BLaER1 treated with 17β-estradiol and CSF1 and Interleukin-3, amounts not matched to agents 10 nM and 100 nM (cell line): ENCODE data around the gene AFF3.
"Not testable (repeated sequence)": the region's sequence is repeated elsewhere in the genome, so short reads cannot be mapped to it uniquely, and the experiment has no call there.

Source experiments
- H3K27ac ChIP-seq, 11 experiments: shearing (Covaris generic); formaldehyde crosslinking; 2 replicates each; pipeline ENCODE4 v1.8.1; 2022
- H3K27me3 ChIP-seq, 11 experiments: shearing (Covaris generic); formaldehyde crosslinking; 2 replicates each; pipeline ENCODE4 v1.8.1; 2022
- H3K36me3 ChIP-seq, 11 experiments: shearing (Covaris generic); formaldehyde crosslinking; 2 replicates each; pipeline ENCODE4 v1.8.1; 2022
- H3K4me1 ChIP-seq, 10 experiments: shearing (Covaris generic); formaldehyde crosslinking; 2 replicates each; pipeline ENCODE4 v1.8.1; 2022
- H3K4me2 ChIP-seq, 11 experiments: shearing (Covaris generic); formaldehyde crosslinking; 2 replicates each; pipeline ENCODE4 v1.8.1; 2022
- H3K4me3 ChIP-seq, 10 experiments: shearing (Covaris generic); formaldehyde crosslinking; 2 replicates each; pipeline ENCODE4 v1.8.1; 2022
- H3K9ac ChIP-seq, 11 experiments: shearing (Covaris generic); formaldehyde crosslinking; 2 replicates each; pipeline ENCODE4 v1.8.1; 2022
- H3K9me3 ChIP-seq, 11 experiments: shearing (Covaris generic); formaldehyde crosslinking; replicated peaks in 1 of 11; 2 replicates each; pipeline ENCODE4 v1.8.1; 2022
- H4K20me1 ChIP-seq, 11 experiments: shearing (Covaris generic); formaldehyde crosslinking; 2 replicates each; pipeline ENCODE4 v1.8.1; 2022
- Cebpa-rat ChIP-seq, 11 experiments: shearing (Covaris generic); IDR thresholded peaks; 2 replicates each; pipeline ENCODE4 v1.8.1; 2022

Gene AFF3

GRCh38 chr2:99953750-99954149, 188.6 kb downstream of the AFF3 start:
- Histone ChIP-seq H3K27me3 (no peaks in the 10 kb centered on the region), H3K9me3 (no peaks in the 10 kb centered on the region), H3K36me3 (peaks cover 0 to 61% (median 17%) of the 10 kb centered on the region in 11 experiments; a peak in 14 of 22 replicates), H3K4me1 (peaks cover 0 to 8% (median 0%) of the 10 kb centered on the region in 10 experiments; a peak in 1 of 20 replicates), H4K20me1 (0 out of 22 replicates have a peak, but pooled peaks cover 0 to 4% (median 0%) of the 10 kb centered on the region in 11 experiments), H3K4me3 (no peak overlapping the region), H3K27ac (no peak overlapping the region), H3K4me2 (no peak overlapping the region), H3K9ac (no peak overlapping the region)
- no peak for TF ChIP-seq Cebpa-rat (IDR thresholded peaks at IDR 0.05)

- TF ChIP-seq Cebpa-rat (IDR thresholded peaks at IDR 0.05): no peak
Observed at GRCh38 chr2:99949963-99950362, 192.4 kb downstream of the AFF3 start.

DNA sequence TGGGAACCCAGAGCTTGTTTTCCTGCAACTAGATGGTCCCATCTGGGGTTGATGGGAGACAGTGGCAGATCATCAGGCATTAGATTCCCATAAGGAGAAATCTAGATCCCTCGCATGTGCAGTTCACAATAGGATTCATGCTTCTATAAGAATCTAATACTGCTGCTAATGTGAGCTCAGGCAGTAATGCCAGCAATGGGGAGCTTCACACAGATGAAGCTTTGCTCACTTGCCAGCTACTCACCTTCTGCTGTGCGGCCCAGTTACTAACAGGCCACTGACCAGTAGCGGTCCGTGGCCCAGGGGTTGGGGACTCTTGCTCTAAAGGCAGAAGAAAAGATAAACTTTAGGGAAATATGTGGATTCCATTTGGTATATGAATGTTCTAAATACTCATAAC, 192.9 kb downstream of the AFF3 start:
- no peak for TF ChIP-seq Cebpa-rat (IDR thresholded peaks at IDR 0.05)
- no peaks in the 10 kb centered on the region for H3K27me3 ChIP-seq
- H3K4me3 ChIP-seq: no peak overlapping the region
- H3K4me2 ChIP-seq: no peak overlapping the region
- H3K4me1 ChIP-seq: no peaks in the 10 kb centered on the region
- H3K9ac ChIP-seq: no peak overlapping the region
- no peak overlapping the region for H3K27ac ChIP-seq
- H3K9me3 ChIP-seq: no peaks in the 10 kb centered on the region
- H4K20me1 ChIP-seq: no peaks in the 10 kb centered on the region
- H3K36me3 ChIP-seq: peaks cover 0 to 55% (median 26%) of the 10 kb centered on the region in 11 experiments; a peak in 17 of 22 replicates

More at GRCh38 chr2:99949963-99950362, 192.4 kb downstream of the AFF3 start:
- H3K4me3 ChIP-seq: no peak overlapping the region
- no peak overlapping the region for H3K4me2 ChIP-seq
- H3K4me1 ChIP-seq: no peaks in the 10 kb centered on the region
- H3K36me3 ChIP-seq: peaks cover 0 to 53% (median 23%) of the 10 kb centered on the region in 11 experiments; a peak in 17 of 22 replicates
- H3K27me3 ChIP-seq: no peaks in the 10 kb centered on the region
- no peaks in the 10 kb centered on the region for H4K20me1 ChIP-seq
- no peaks in the 10 kb centered on the region for H3K9me3 ChIP-seq
- H3K27ac ChIP-seq: no peak overlapping the region
- H3K9ac ChIP-seq: no peak overlapping the region

GRCh38 chr2:99948010-99948409, 194.4 kb downstream of the AFF3 start:
- TF ChIP-seq Cebpa-rat (IDR thresholded peaks at IDR 0.05): no peak
- H3K36me3 ChIP-seq: peaks cover 0 to 58% (median 25%) of the 10 kb centered on the region in 11 experiments; a peak in 18 of 22 replicates
- no peak overlapping the region for H3K9ac ChIP-seq
- H3K4me1 ChIP-seq: no peaks in the 10 kb centered on the region
- H3K9me3 ChIP-seq: peaks cover 0 to 6% (median 0%) of the 10 kb centered on the region in 11 experiments; a peak in 4 of 22 replicates
- H3K27ac ChIP-seq: no peak overlapping the region
- H3K4me3 ChIP-seq: no peak overlapping the region
- H3K4me2 ChIP-seq: no peak overlapping the region
- H3K27me3 ChIP-seq: no peaks in the 10 kb centered on the region
- H4K20me1 ChIP-seq: no peaks in the 10 kb centered on the region

- not testable (repeated sequence) for H3K4me1 ChIP-seq, H3K4me3 ChIP-seq, H3K27me3 ChIP-seq, H3K9ac ChIP-seq, H3K9me3 ChIP-seq, H3K4me2 ChIP-seq, H3K27ac ChIP-seq, H4K20me1 ChIP-seq
- peaks cover 0 to 58% (median 21%) of the 10 kb centered on the region in 11 experiments; a peak in 17 of 22 replicates for H3K36me3 ChIP-seq
Observed at GRCh38 chr2:99947366-99947765, 195.0 kb downstream of the AFF3 start.

DNA sequence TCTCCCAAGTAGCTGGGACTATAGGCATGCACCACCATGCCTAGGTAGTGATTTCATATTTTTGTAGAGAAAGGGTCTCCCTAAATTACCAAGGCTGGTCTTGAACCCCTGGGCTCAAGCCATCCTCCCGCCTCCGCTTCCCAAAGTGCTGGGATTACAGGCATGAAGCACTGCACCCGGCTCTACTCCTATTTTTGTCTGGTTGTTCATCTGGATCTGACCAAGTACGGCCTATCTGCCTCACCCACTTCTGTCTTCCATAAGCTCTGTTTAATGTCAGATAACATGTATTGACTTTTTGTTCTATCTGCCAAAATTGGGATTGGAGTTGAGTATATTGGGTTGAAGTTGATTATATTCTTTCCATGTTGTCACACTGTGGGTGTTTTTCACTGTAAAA, 198.4 kb downstream of the AFF3 start:
- Histone ChIP-seq H4K20me1 (no peaks in the 10 kb centered on the region), H3K27me3 (no peaks in the 10 kb centered on the region), H3K36me3 (peaks cover 0 to 70% (median 30%) of the 10 kb centered on the region in 11 experiments; a peak in 19 of 22 replicates), H3K27ac (no peak overlapping the region), H3K4me2 (no peak overlapping the region), H3K4me3 (no peak overlapping the region), H3K4me1 (no peaks in the 10 kb centered on the region), H3K9me3 (peaks cover 0 to 12% (median 0%) of the 10 kb centered on the region in 11 experiments; a peak in 5 of 22 replicates), H3K9ac (no peak overlapping the region)
- TF ChIP-seq Cebpa-rat (IDR thresholded peaks at IDR 0.05): no peak

DNA sequence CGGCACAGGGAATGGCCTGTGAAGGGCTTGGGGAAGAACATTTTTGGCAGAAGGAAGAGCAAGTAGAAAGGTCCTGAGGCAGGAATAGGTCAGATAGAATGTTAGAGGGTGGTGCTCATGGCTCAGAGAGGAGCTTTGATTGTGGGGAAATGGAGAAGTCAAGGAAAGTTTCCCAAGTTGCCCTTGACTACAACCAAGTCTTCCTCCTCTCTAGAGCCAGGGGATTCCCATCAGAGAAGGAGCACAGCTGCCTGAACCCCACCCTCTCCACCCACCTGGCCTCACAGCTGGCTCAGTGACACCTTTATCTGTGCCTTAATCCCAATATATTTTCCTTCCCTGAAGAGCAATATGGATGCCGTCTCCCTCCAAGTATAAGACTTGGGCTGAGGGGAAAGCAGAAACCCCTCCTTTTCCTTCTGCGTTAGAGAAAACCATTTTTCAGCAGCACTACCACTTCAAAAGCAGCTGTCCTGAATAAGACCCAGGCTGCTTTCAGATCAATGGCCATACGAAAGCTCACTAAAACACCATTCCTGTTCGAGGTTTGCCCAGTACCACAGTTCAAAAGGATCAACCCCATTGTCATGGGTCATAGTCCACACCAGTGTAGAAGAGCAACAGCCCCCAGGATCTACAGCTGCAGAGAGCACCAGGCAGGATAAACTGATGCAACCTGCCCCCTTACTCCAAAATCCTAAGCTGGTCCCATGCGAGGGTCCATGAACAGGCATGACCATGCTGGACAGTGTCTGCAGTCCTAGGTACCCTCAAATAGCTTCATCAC, 199.6 kb downstream of the AFF3 start:
- TF ChIP-seq Cebpa-rat (IDR thresholded peaks at IDR 0.05): no peak
- Histone ChIP-seq H3K4me1 (no peaks in the 10 kb centered on the region), H3K27me3 (no peaks in the 10 kb centered on the region), H3K27ac (no peak overlapping the region), H3K9ac (no peak overlapping the region), H3K4me3 (no peak overlapping the region), H3K4me2 (no peak overlapping the region), H4K20me1 (no peaks in the 10 kb centered on the region), H3K9me3 (peaks cover 0 to 12% (median 0%) of the 10 kb centered on the region in 11 experiments; a peak in 5 of 22 replicates), H3K36me3 (peaks cover 0 to 70% (median 35%) of the 10 kb centered on the region in 11 experiments; a peak in 19 of 22 replicates)

DNA sequence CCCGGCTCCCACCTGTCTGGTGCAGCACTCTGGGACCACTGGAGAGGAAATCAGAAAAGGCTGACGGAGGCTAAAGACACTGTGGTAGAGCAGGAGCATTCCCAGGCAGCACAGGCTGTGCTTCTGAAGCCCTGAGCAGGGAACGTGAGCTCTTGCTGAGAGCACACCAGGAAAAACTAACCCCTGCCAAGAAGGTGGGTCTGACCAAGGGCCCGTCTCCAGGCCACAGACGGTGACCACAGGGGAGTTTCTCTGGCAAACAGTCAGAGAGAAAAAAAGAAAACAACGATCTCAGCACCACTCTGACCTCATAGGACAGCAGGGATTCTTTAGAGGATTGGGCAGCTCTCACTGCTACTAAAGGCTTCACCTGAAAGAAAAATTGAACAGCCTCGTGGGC, 201.4 kb downstream of the AFF3 start:
- Histone ChIP-seq H3K27me3 (no peaks in the 10 kb centered on the region), H3K36me3 (peaks cover 0 to 83% (median 48%) of the 10 kb centered on the region in 11 experiments; a peak in 18 of 22 replicates)
- TF ChIP-seq Cebpa-rat (IDR thresholded peaks at IDR 0.05): no peak

DNA sequence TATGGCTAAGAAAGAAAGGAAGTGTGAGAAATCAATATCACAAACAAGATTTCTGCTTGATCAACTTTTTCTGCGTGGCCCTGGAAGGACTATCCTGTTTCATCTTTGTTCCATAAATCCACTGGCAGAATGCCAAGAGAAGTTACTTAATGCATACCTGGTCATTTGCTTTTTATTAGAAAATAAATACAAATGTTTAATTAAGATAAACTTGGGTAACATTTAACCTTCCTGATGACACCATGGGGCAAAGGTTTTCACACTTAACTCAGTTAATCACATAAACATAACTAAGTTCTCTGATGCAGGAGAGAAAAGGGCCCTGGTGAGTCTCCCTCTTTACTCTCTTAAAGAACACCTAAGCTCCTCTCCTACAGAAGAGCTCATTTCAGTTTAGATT, 203.3 kb downstream of the AFF3 start:
- no peaks in the 10 kb centered on the region for H3K27me3 ChIP-seq
- TF ChIP-seq Cebpa-rat (IDR thresholded peaks at IDR 0.05): no peak
- peaks cover 0 to 86% (median 54%) of the 10 kb centered on the region in 11 experiments; a peak in 20 of 22 replicates for H3K36me3 ChIP-seq
- no peaks in the 10 kb centered on the region for H3K4me1 ChIP-seq
- no peak overlapping the region for H3K9ac ChIP-seq
- no peak overlapping the region for H3K27ac ChIP-seq
- no peak overlapping the region for H3K4me2 ChIP-seq
- H3K4me3 ChIP-seq: no peak overlapping the region
- peaks cover under 1 to 27% (median 15%) of the 10 kb centered on the region in 11 experiments; a peak in 15 of 22 replicates for H3K9me3 ChIP-seq
- H4K20me1 ChIP-seq: no peaks in the 10 kb centered on the region

More for the DNA sequence above, 201.4 kb downstream of the AFF3 start:
- Histone ChIP-seq H3K27ac (no peak overlapping the region), H3K4me3 (no peak overlapping the region), H3K4me2 (no peak overlapping the region), H3K9ac (no peak overlapping the region), H4K20me1 (no peaks in the 10 kb centered on the region), H3K9me3 (peaks cover 0 to 22% (median 4%) of the 10 kb centered on the region in 11 experiments; a peak in 10 of 22 replicates), H3K4me1 (no peaks in the 10 kb centered on the region)
